ENCODE data around the gene RNPEP. TPM values are rescaled to one million over a fixed set of nuclear protein-coding genes. Genes with fewer than 3 reads are reported as not detected.

Gene RNPEP
- total and polyA plus RNA-seq, 2 of the 8 experiments (the other 6 are each of a cell fraction or from before 2014, with no cell fraction given) = 34.1 to 51.1 TPM

DNA sequence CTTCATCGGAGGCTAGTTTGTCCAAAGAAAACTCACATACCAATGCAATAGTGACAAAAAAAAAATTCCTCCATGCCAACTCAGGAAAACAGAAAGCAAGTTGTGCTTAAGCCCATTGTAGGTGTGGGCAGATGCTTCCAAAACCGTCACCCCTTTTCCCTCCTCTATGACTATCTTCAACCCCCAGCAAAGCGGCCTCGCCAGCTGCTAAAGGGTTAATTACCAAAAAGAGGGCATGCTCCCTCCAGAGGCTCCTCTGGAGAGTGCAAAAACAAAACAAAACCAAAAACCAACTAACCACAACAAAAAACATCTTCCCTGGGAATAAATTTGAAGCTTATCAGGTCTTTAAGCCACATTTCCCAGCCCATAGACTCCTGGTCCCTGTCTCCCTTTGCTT lies 37.3 kb upstream of the RNPEP start:
- Histone ChIP-seq H2BK15ac (ENCODE audit: low read length) (no peak overlapping the region), H3K9ac (replicated peaks in 1 of 4; ENCODE audit: extremely low read depth in 1 of 4, low read depth in 3 of 4, low read length in 3 of 4) (no peak overlapping the region; a peak in 1 of 7 replicates), H3K23me2 (ENCODE audit: low read depth, low read length) (peaks cover 8% of the 10 kb centered on the region), H3K4me1 (replicated peaks in 1 of 4; ENCODE audit: control insufficient read depth in 3 of 4, insufficient read depth in 4 of 4, low read length in 3 of 4) (peaks cover 7 to 19% (median 10%) of the 10 kb centered on the region in 4 experiments), H3K4me2 (ENCODE audit: insufficient read depth in 1 of 2, low read depth in 2 of 2, low read length in 2 of 2) (peak overlapping the region; percentile 94 to 99), H3K27ac (ENCODE audit: low read depth, low read length) (no peak overlapping the region), H2AFZ (ENCODE audit: low read length) (no peak overlapping the region), H2BK20ac (ENCODE audit: low read length) (no peak overlapping the region), H3K4ac (replicated peaks; ENCODE audit: insufficient read length, low read depth, low read length) (no peak overlapping the region), H4K20me1 (replicated peaks in 1 of 2; ENCODE audit: control insufficient read depth in 1 of 2, insufficient read depth in 2 of 2, low read length in 2 of 2) (no peaks in the 10 kb centered on the region), H2BK12ac (ENCODE audit: low read depth, low read length) (no peak overlapping the region), H4K5ac (ENCODE audit: insufficient read length, low read depth, low read length) (no peak overlapping the region), H3K36me3 (ENCODE audit: control insufficient read depth in 2 of 4, insufficient read depth in 4 of 4, low read length in 3 of 4) (no peaks in the 10 kb centered on the region; a peak in 1 of 8 replicates), H3K4me3 (ENCODE audit: extremely low read depth in 1 of 4, insufficient read depth in 2 of 4, low read depth in 3 of 4, low read length in 4 of 4) (peak overlapping the region in 3 of 4 experiments; percentile 1 to 64 (median 3); a peak in 4 of 8 replicates), H3K23ac (ENCODE audit: insufficient read length) (no peak overlapping the region), H2BK5ac (ENCODE audit: low read depth, low read length) (no peak overlapping the region), H3K9me3 (ENCODE audit: insufficient read depth in 2 of 2, low read depth in 1 of 2, low read length in 1 of 2) (no peaks in the 10 kb centered on the region), H4K91ac (replicated peaks; ENCODE audit: insufficient read length, low read length) (no peak overlapping the region), H3K18ac (ENCODE audit: extremely low read depth, low read length) (no peak overlapping the region), H3K79me2 (ENCODE audit: control insufficient read depth in 1 of 2, insufficient read depth in 2 of 2, low read length in 2 of 2) (no peaks in the 10 kb centered on the region), H2AK5ac (ENCODE audit: low read depth, low read length) (no peak overlapping the region; the same call in 1 of the 2 replicates), H3K56ac (replicated peaks; ENCODE audit: insufficient read length, low read depth, low read length) (no peak overlapping the region), H3K14ac (ENCODE audit: insufficient read length) (no peak overlapping the region), H3K79me1 (ENCODE audit: low read depth, low read length) (no peaks in the 10 kb centered on the region), H2BK120ac (replicated peaks; ENCODE audit: low read depth, low read length) (no peak overlapping the region), H4K8ac (ENCODE audit: extremely low read depth, insufficient read depth, low read length) (no peak overlapping the region), H3K27me3 (replicated peaks in 1 of 4; ENCODE audit: control insufficient read depth in 3 of 4, extremely low read depth in 1 of 4, insufficient read depth in 3 of 4, low read length in 3 of 4) (peaks cover 0 to 15% (median 13%) of the 10 kb centered on the region in 4 experiments; a peak in 6 of 7 replicates)
- peak; percentile 28 to 44; a peak in 3 of 4 replicates for TF ChIP-seq RAD21 (IDR thresholded peaks at IDR 0.05 in 1 of 2, conservative IDR thresholded peaks at IDR 0.05 in 1 of 2; ENCODE audit: low read depth in 2 of 2, low read length in 2 of 2)
- TF ChIP-seq FOSL1 (IDR thresholded peaks at IDR 0.05; ENCODE audit: insufficient read depth, low read depth, low read length) = no peak
- TF ChIP-seq, protein P1, sequence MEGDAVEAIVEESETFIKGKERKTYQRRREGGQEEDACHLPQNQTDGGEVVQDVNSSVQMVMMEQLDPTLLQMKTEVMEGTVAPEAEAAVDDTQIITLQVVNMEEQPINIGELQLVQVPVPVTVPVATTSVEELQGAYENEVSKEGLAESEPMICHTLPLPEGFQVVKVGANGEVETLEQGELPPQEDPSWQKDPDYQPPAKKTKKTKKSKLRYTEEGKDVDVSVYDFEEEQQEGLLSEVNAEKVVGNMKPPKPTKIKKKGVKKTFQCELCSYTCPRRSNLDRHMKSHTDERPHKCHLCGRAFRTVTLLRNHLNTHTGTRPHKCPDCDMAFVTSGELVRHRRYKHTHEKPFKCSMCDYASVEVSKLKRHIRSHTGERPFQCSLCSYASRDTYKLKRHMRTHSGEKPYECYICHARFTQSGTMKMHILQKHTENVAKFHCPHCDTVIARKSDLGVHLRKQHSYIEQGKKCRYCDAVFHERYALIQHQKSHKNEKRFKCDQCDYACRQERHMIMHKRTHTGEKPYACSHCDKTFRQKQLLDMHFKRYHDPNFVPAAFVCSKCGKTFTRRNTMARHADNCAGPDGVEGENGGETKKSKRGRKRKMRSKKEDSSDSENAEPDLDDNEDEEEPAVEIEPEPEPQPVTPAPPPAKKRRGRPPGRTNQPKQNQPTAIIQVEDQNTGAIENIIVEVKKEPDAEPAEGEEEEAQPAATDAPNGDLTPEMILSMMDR (IDR thresholded peaks at IDR 0.05; ENCODE audit: control extremely low read depth in 1 of 3, insufficient read depth in 1 of 3, low read depth in 1 of 3, low read length in 3 of 3) = peak; percentile 11 to 52 (median 42)
- TF ChIP-seq SP1 (IDR thresholded peaks at IDR 0.05; ENCODE audit: low read depth, low read length) = peak; percentile 26; the same call in 1 of the 2 replicates
- peak in 1 of 2 experiments; percentile 55 for DNase-seq (ENCODE audit: low read depth in 1 of 2, low spot score in 2 of 2)
- ChIA-PET CTCF (ENCODE audit: partially characterized antibody) (interaction anchor here (0.8 to 8.4 kb wide), 32 partner anchors 7 to 190 kb away, joined by 3 to 145 read pairs (median 6); partner anchors contain the start of gene TIMM17A), POLR2A (ENCODE audit: partially characterized antibody) (interaction anchor here (1.1 to 3.4 kb wide), 11 partner anchors 11 to 66 kb away, joined by 3 to 27 read pairs (median 4); partner anchors contain the start of gene TIMM17A)
- peak; percentile 55 for FAIRE-seq
- 37% methylated on average over 4 of the region's 4 CpGs; no CpG with 5 or more reads in 1 of the 2 experiments for WGBS, 2 experiments (ENCODE audit: extremely low coverage in 1 of 2, insufficient coverage in 1 of 2, insufficient read length in 1 of 2, insufficient replicate concordance in 2 of 2, low coverage in 1 of 2, low lambda C conversion rate in 2 of 2, missing lambda C conversion rate in 1 of 2)
